ENCODE measurements around the gene FSTL4.

DNA sequence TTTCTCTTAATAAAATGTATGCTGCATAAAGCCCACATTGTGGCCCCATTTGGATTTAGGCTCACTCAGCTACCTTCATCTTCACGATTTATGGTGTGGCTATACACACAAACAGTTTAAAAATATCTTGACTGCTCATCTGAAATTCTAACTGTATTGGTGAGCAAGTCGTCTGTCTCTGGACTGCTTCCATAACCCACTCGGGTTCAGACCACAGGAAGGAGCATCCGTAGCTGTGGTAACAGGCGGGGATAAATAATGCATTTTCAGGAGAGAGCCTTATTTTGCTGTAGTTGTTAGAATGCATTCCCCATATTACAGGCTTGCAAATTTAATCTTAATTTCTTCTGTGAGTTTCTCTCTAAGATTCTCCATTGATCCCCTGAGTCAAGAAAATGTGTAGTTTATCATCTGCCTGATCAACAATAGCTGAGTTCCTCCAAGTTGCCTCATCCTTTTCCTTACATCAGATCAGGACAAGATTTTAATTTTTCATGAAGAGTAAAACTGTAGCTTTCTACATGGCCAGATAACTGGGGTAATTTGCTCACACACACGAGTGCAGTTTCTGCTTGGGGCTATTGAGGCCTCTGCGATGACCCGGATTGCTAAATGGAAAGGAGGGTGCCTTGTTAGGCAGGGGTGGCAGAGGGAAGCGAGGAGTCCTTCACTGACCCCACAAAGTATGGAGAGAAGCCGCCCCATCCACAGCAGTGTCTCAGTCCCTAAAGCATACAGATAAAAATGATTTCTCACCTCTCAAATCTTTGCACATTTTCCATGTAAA lies 133.9 kb downstream of the FSTL4 start:
- TF ChIP-seq BACH2 (CRISPR knock-in tag; IDR thresholded peaks at IDR 0.05; ENCODE audit: borderline replicate concordance) (no peak), ZFP3 (CRISPR knock-in tag; IDR thresholded peaks at IDR 0.05) (no peak), ZC3H10 (CRISPR knock-in tag; IDR thresholded peaks at IDR 0.05) (no peak), ISL1 (CRISPR knock-in tag; IDR thresholded peaks at IDR 0.05) (no peak), ESRRG (CRISPR knock-in tag; IDR thresholded peaks at IDR 0.05) (no peak), ARNTL (CRISPR knock-in tag; IDR thresholded peaks at IDR 0.05; ENCODE audit: borderline replicate concordance, low read depth) (no peak), TOX (CRISPR knock-in tag; IDR thresholded peaks at IDR 0.05; ENCODE audit: borderline replicate concordance) (no peak), GLIS3 (CRISPR knock-in tag; IDR thresholded peaks at IDR 0.05) (no peak), OSR1 (CRISPR knock-in tag; IDR thresholded peaks at IDR 0.05) (no peak), TCF4 (CRISPR knock-in tag; IDR thresholded peaks at IDR 0.05; ENCODE audit: borderline replicate concordance) (no peak)
- TF ChIP-seq, protein P1, sequence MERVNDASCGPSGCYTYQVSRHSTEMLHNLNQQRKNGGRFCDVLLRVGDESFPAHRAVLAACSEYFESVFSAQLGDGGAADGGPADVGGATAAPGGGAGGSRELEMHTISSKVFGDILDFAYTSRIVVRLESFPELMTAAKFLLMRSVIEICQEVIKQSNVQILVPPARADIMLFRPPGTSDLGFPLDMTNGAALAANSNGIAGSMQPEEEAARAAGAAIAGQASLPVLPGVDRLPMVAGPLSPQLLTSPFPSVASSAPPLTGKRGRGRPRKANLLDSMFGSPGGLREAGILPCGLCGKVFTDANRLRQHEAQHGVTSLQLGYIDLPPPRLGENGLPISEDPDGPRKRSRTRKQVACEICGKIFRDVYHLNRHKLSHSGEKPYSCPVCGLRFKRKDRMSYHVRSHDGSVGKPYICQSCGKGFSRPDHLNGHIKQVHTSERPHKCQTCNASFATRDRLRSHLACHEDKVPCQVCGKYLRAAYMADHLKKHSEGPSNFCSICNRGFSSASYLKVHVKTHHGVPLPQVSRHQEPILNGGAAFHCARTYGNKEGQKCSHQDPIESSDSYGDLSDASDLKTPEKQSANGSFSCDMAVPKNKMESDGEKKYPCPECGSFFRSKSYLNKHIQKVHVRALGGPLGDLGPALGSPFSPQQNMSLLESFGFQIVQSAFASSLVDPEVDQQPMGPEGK (CRISPR knock-in tag; IDR thresholded peaks at IDR 0.05; ENCODE audit: borderline replicate concordance) = no peak
- TF ChIP-seq, protein P2, sequence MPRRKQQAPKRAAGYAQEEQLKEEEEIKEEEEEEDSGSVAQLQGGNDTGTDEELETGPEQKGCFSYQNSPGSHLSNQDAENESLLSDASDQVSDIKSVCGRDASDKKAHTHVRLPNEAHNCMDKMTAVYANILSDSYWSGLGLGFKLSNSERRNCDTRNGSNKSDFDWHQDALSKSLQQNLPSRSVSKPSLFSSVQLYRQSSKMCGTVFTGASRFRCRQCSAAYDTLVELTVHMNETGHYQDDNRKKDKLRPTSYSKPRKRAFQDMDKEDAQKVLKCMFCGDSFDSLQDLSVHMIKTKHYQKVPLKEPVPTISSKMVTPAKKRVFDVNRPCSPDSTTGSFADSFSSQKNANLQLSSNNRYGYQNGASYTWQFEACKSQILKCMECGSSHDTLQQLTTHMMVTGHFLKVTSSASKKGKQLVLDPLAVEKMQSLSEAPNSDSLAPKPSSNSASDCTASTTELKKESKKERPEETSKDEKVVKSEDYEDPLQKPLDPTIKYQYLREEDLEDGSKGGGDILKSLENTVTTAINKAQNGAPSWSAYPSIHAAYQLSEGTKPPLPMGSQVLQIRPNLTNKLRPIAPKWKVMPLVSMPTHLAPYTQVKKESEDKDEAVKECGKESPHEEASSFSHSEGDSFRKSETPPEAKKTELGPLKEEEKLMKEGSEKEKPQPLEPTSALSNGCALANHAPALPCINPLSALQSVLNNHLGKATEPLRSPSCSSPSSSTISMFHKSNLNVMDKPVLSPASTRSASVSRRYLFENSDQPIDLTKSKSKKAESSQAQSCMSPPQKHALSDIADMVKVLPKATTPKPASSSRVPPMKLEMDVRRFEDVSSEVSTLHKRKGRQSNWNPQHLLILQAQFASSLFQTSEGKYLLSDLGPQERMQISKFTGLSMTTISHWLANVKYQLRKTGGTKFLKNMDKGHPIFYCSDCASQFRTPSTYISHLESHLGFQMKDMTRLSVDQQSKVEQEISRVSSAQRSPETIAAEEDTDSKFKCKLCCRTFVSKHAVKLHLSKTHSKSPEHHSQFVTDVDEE (CRISPR knock-in tag; IDR thresholded peaks at IDR 0.05) = no peak
- TF ChIP-seq, protein P3, sequence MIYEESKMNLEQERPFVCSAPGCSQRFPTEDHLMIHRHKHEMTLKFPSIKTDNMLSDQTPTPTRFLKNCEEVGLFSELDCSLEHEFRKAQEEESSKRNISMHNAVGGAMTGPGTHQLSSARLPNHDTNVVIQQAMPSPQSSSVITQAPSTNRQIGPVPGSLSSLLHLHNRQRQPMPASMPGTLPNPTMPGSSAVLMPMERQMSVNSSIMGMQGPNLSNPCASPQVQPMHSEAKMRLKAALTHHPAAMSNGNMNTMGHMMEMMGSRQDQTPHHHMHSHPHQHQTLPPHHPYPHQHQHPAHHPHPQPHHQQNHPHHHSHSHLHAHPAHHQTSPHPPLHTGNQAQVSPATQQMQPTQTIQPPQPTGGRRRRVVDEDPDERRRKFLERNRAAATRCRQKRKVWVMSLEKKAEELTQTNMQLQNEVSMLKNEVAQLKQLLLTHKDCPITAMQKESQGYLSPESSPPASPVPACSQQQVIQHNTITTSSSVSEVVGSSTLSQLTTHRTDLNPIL (CRISPR knock-in tag; IDR thresholded peaks at IDR 0.05; ENCODE audit: low read depth) = no peak
